SH-SY5Y (cell line): Measurements from ENCODE around the gene MIOX.

Experiments used
- GATA2 ChIP-seq: IDR thresholded peaks from 2 replicates; pipeline ENCODE4 v1.6.1; 2011; ENCODE audit warnings: mild to moderate bottlenecking, low read depth, low read length
- GATA3 ChIP-seq: IDR thresholded peaks from 2 replicates; pipeline ENCODE4 v1.6.1; 2011; ENCODE audit warnings: low read depth, mild to moderate bottlenecking, low read length, moderate library complexity

DNA sequence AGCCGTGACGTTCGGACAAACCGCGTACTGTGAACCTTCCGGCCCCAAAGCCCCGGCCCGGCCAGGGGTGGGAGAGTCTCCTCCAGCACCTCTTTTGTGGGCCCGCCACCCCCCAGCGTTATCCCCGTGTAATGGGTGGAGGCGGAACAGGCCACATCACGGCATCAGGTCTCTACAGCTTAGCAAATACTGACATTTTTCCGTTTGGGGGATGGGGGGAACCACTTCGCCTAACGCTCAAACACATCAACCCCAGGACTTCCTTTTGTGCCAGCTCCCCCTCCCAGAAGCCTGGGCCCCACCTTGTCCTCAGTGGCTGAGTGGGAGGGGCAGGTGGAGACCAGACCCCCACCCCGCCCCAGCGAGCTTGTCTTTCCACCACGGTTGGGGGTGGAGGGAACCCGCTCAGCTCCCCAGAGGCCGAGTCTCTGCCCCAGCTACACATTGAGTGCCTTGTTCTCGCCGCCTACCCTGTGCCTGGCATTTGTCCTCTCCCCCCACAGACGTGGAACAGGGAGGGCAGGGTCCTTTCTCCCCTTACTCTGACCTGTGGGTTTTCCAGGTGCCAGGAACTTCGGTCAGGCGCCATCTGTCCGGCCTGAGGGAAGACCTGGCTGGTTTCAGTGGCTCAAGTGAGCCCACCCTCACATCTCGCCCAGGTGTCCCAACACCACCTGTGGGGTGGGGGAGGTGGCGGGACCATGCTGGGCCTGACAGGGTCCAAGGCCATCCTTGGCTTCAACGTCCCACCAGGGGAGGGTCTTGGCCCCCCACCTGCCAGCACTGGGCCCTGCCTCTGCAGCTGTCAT, 41.4 kb upstream of the MIOX start:
- TF ChIP-seq GATA2 (no peak), GATA3 (no peak)
